ENCODE data around the gene NOXO1. TPM values are rescaled to one million over a fixed set of nuclear protein-coding genes. Genes with fewer than 3 reads are reported as not detected.
"Not testable (repeated sequence)": the region's sequence is repeated elsewhere in the genome, so short reads cannot be mapped to it uniquely, and the experiment has no call there.

The NOXO1 gene
- total and polyA plus RNA-seq, 4 experiments from 2014 or later: 0.47 to 0.84 (median 0.52) TPM

DNA sequence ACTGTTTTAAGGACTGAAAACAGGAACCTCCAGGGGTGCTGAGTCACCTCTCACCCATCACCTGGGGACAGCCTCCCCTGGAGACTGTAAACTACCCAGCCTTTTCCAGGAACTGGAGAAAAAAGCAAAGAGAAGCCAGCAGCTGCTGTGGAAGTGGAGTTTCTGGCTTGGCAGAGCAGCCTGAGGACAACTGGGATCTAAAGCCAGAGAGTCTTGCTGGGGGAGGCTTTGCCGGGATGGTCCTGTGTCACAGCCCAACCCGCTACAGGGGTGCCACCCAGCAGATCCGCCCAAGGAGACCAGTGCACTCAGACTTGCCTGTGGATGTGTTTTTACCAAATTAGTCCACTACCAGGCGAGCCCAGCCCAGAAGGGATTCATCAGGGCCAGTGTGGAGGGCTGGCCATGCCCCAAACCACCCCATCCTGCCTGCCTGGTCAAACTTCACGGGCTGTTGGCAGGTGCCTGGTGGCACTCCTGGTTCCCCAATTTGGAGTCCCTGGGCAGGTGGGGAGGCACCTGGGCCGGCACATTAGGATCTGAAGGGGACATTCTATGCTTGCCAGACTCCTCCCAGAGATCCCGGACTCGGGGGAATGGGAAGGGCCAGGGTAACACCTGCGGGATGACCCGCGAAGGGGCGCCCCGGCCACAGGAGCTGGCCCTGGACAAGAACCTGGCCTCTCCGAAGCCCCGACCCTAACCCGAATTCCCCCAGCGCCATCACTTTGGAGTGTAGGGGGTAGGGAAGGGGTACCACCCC, 39.0 kb downstream of the NOXO1 start:
- ChIA-PET CTCF (ENCODE audit: partially characterized antibody) (interaction anchor here (0.6 to 1.6 kb wide), 2 partner anchors 15 to 1990 kb away, joined by 3 to 4 read pairs; no protein-coding TSS in a partner anchor), POLR2A (ENCODE audit: partially characterized antibody) (interaction anchor here (1.1 to 4.6 kb wide), 5 partner anchors 16 to 213 kb away, joined by 3 to 34 read pairs (median 4); partner anchors contain the start of genes NDUFB10, RPS2, TBL3 and TRAF7)
- peak overlapping the region in 6 of 7 donors; percentile 29 to 81 (median 64) for H3K27ac Mint-ChIP-seq
- DNase-seq: peak in 1 of 5 donors; percentile 40
- peak overlapping the region; percentile 82 to 91 (median 86) for H3K4me3 Mint-ChIP-seq
- no peaks in the 10 kb centered on the region for H3K27me3 Mint-ChIP-seq
- H3K4me1 Mint-ChIP-seq: peaks cover 0 to 26% (median 7%) of the 10 kb centered on the region in 4 donors
- no peaks in the 10 kb centered on the region for H3K9me3 Mint-ChIP-seq
- intact Hi-C loops (cut with micrococcal nuclease): loop anchor here (2.0 to 5.0 kb wide), 4 partner anchors 50 to 633 kb away; partner anchors contain the start of genes CRAMP1, IFT140, TELO2 and UBE2I
- peaks cover 15% of the 10 kb centered on the region for H3K36me3 ChIP-seq (ENCODE audit: insufficient read depth, low read length)
- H3K9me3 ChIP-seq (ENCODE audit: control insufficient read depth in 1 of 2, low read length in 2 of 2): no peaks in the 10 kb centered on the region
- peaks cover 0 to 11% of the 10 kb centered on the region in 2 donors for H3K36me3 Mint-ChIP-seq
- H3K27ac ChIP-seq (ENCODE audit: low read depth, low read length): peak overlapping the region; percentile 58
- no peaks in the 10 kb centered on the region for H3K27me3 ChIP-seq (ENCODE audit: insufficient read depth, low read length)
- peaks cover 21% of the 10 kb centered on the region for H3K4me1 ChIP-seq (ENCODE audit: insufficient read depth, low read length)
- H3K4me3 ChIP-seq (ENCODE audit: low read length in 2 of 2): peak overlapping the region; percentile 52 to 90

DNA sequence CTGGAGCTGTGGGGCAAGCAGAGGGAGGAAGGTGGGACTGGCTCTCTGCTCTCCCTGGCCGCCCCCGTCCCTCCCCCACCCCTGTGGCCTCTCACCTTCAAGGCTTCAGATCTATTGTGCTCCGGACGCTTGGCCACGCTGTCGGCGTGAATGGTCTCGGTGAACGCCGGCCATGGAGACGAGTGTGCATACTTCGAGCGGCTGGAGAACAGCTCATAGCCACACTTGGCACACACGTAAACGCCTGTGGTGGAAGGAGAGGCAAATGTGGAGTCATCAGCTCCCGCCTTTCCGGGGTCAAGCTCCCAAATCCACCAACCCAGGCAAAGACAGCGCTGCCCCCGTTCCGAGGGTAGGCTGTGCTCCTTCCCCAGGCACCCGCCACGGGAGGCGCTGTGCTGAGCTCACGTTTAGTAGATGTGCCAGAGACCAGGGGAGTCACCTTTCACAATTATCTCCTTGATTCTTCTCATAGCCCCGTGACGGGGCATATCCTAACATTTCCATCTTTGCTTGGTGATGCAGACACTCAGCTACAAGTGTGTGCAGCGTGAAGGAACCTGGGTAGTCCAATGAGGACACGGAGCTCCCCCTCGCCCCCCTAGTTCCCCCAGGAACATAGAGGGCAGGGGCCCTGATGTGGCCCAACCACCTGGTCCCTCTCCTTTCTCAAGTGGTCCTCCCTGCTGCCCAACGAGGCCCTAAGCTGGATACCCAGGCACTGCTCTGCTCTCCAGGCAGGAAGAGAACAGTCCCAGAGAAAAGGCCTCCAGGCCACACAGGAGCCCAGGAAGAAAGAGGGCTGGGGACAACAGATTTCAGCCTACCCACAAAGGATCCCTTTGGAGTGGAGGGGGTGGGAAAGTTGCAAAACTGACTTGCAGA, 39.9 kb downstream of the NOXO1 start:
- H3K4me3 ChIP-seq (ENCODE audit: low read length in 2 of 2): no peak overlapping the region
- POLR2A ChIA-PET (ENCODE audit: partially characterized antibody): interaction anchor here (0.9 to 4.6 kb wide), 4 partner anchors 24 to 214 kb away, joined by 3 to 34 read pairs (median 4); partner anchors contain the start of genes RPS2, TBL3 and TRAF7
- no peak overlapping the region for H3K27ac ChIP-seq (ENCODE audit: low read depth, low read length)
- peak overlapping the region in 1 of 7 donors; percentile 40 for H3K27ac Mint-ChIP-seq
- CTCF ChIA-PET (ENCODE audit: partially characterized antibody): interaction anchor here (1.1 to 1.6 kb wide), 2 partner anchors 12 to 16 kb away, joined by 3 to 4 read pairs; no protein-coding TSS in a partner anchor
- peaks cover 15% of the 10 kb centered on the region for H3K36me3 ChIP-seq (ENCODE audit: insufficient read depth, low read length)
- DNase-seq: no peak
- no peaks in the 10 kb centered on the region for H3K9me3 ChIP-seq (ENCODE audit: control insufficient read depth in 1 of 2, low read length in 2 of 2)
- no peaks in the 10 kb centered on the region for H3K9me3 Mint-ChIP-seq
- peaks cover 0 to 26% (median 7%) of the 10 kb centered on the region in 4 donors for H3K4me1 Mint-ChIP-seq
- H3K27me3 Mint-ChIP-seq: no peaks in the 10 kb centered on the region
- no peaks in the 10 kb centered on the region for H3K27me3 ChIP-seq (ENCODE audit: insufficient read depth, low read length)
- H3K4me1 ChIP-seq (ENCODE audit: insufficient read depth, low read length): peaks cover 21% of the 10 kb centered on the region
- H3K36me3 Mint-ChIP-seq: peaks cover 0 to 11% of the 10 kb centered on the region in 2 donors
- intact Hi-C loops (cut with micrococcal nuclease): loop anchor here (2.0 to 5.0 kb wide), 4 partner anchors 51 to 633 kb away; partner anchors contain the start of genes CRAMP1, IFT140, TELO2 and UBE2I
- H3K4me3 Mint-ChIP-seq: peak overlapping the region in 7 of 8 donors; percentile 4 to 87 (median 83)

DNA sequence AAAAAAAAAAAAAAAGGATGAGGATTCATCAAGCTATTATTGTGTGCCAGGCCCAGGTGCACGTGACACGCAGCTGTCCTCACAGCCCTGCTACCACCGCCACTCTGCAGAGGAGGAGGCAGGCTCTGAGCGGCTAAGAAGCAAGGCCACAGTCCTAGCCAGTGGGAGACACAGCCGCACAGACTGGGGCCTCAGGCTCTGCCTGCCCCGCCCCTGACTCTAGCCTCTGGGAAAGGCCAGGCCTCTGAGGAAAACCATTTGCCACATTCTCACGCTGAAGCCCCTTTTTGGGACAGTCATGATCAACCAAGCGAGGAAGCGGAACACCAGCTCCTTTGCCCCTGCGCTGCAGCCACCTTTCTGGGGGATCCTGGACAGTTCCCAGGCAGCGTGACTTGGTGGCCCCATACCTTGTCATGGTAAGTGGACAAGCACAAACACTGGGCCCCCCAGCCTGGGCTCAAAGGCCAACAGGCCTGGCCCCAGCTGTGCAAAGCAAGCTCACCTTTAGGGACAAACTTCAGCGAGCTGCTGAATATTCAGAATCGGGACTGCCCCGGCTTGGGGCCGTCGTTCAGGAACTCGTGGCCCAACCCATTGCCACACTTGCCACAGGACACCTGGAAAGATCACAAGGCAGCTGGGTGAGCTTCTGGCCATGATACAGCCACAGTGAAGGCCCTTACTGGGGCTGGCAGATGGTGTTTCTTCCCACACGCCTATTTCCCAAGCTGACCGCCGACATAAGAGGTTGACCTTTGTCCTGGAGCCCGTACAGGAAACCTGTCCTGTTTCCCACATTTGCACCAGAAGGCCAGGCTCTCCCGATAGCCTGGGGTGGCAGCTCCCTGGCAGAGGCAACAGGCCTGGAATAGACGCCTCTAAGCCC, 40.8 kb downstream of the NOXO1 start:
- Histone ChIP-seq H3K27me3 (ENCODE audit: insufficient read depth, low read length) (no peaks in the 10 kb centered on the region), H3K9me3 (ENCODE audit: control insufficient read depth in 1 of 2, low read length in 2 of 2) (no peaks in the 10 kb centered on the region), H3K36me3 (ENCODE audit: insufficient read depth, low read length) (peaks cover 15% of the 10 kb centered on the region), H3K4me3 (ENCODE audit: low read length in 2 of 2) (no peak overlapping the region), H3K4me1 (ENCODE audit: insufficient read depth, low read length) (peaks cover 21% of the 10 kb centered on the region), H3K27ac (ENCODE audit: low read depth, low read length) (no peak overlapping the region)
- ChIA-PET CTCF (ENCODE audit: partially characterized antibody) (interaction anchor here (1.1 to 1.6 kb wide), 2 partner anchors 11 to 17 kb away, joined by 3 to 4 read pairs; no protein-coding TSS in a partner anchor), POLR2A (ENCODE audit: partially characterized antibody) (interaction anchor here (0.9 to 4.6 kb wide), 3 partner anchors 25 to 215 kb away, joined by 3 to 34 read pairs (median 4); partner anchors contain the start of genes RPS2, TBL3 and TRAF7)
- Mint-ChIP-seq H3K27ac (no peak overlapping the region), H3K4me1 (peaks cover 0 to 26% (median 7%) of the 10 kb centered on the region in 4 donors), H3K9me3 (no peaks in the 10 kb centered on the region), H3K36me3 (peaks cover 0 to 11% of the 10 kb centered on the region in 2 donors), H3K4me3 (peak overlapping the region in 1 of 8 donors; percentile 15), H3K27me3 (no peaks in the 10 kb centered on the region)
- no peak for DNase-seq
- intact Hi-C loops (cut with micrococcal nuclease): loop anchor here (5.0 kb wide), 3 partner anchors 52 to 448 kb away; partner anchors contain the start of genes CRAMP1, IFT140 and TELO2

DNA sequence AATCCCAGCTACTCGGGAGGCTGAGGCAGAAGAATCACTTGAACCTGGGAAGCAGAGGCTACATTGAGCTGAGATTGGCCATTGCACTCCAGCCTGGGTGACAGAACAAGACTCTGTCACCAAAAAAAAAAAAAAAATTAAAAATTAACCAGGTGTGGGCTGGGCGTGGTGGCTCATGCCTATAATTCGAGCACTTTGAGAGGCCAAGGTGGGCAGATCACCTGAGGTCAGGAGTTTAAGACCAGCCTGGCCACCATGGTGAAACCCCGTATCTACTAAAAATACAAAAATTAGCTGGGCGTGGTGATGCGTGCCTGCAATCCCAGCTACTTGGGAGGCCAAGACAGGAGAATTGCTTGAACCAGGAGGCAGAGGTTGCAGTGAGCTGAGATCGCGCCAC, 41.4 kb downstream of the NOXO1 start:
- peaks cover 15% of the 10 kb centered on the region for H3K36me3 ChIP-seq (ENCODE audit: insufficient read depth, low read length)
- DNase-seq; H3K27me3 ChIP-seq (ENCODE audit: insufficient read depth, low read length); H3K27me3 Mint-ChIP-seq; H3K4me3 Mint-ChIP-seq; H3K27ac Mint-ChIP-seq; H3K27ac ChIP-seq (ENCODE audit: low read depth, low read length); H3K4me3 ChIP-seq (ENCODE audit: low read length in 2 of 2); H3K9me3 Mint-ChIP-seq; H3K9me3 ChIP-seq (ENCODE audit: control insufficient read depth in 1 of 2, low read length in 2 of 2): not testable (repeated sequence)
- Mint-ChIP-seq H3K36me3 (peaks cover 0 to 11% of the 10 kb centered on the region in 2 donors), H3K4me1 (peaks cover 0 to 26% (median 7%) of the 10 kb centered on the region in 4 donors)
- intact Hi-C loops (cut with micrococcal nuclease): loop anchor here (5.0 kb wide), 3 partner anchors 52 to 448 kb away; partner anchors contain the start of genes CRAMP1, IFT140 and TELO2
- POLR2A ChIA-PET (ENCODE audit: partially characterized antibody): interaction anchor here (4.6 kb wide), 1 partner anchor 25 kb away, joined by 34 read pairs; the partner anchor contains the start of gene RPS2
- H3K4me1 ChIP-seq (ENCODE audit: insufficient read depth, low read length): peaks cover 21% of the 10 kb centered on the region
- CTCF ChIA-PET (ENCODE audit: partially characterized antibody): interaction anchor here (0.7 kb wide), 2 partner anchors 402 to 411 kb away, joined by 3 read pairs; no protein-coding TSS in a partner anchor

DNA sequence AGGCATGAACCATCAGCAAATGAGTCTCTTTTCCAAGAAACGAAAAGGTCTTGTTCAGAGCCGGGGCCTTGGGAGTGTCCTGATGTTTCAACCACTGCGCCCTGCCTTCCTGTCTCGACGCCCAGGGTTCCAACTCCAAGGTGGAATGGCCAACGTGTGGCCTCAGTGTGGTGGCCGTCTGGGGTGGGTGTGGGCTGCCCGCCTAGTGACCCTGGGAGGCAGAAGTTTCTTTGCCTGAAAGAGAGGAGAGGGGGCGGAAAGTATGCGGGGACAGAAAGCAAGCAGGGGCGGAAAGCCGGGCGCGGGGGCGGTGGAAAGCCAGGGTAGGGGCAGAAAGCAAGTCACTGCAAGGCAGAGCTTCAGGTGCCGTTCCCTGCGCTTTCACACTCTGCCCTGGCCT, 42.4 kb downstream of the NOXO1 start:
- no peaks in the 10 kb centered on the region for H3K9me3 Mint-ChIP-seq
- H3K4me3 Mint-ChIP-seq: no peak overlapping the region
- no peak overlapping the region for H3K27ac ChIP-seq (ENCODE audit: low read depth, low read length)
- CTCF ChIA-PET (ENCODE audit: partially characterized antibody): no interaction called here
- no peaks in the 10 kb centered on the region for H3K27me3 Mint-ChIP-seq
- H3K4me1 Mint-ChIP-seq: peaks cover 0 to 18% (median 7%) of the 10 kb centered on the region in 4 donors
- H3K27ac Mint-ChIP-seq: no peak overlapping the region
- H3K4me3 ChIP-seq (ENCODE audit: low read length in 2 of 2): no peak overlapping the region
- peaks cover 15% of the 10 kb centered on the region for H3K36me3 ChIP-seq (ENCODE audit: insufficient read depth, low read length)
- peaks cover 0 to 11% of the 10 kb centered on the region in 2 donors for H3K36me3 Mint-ChIP-seq
- no peaks in the 10 kb centered on the region for H3K9me3 ChIP-seq (ENCODE audit: control insufficient read depth in 1 of 2, low read length in 2 of 2)
- DNase-seq: no peak
- POLR2A ChIA-PET (ENCODE audit: partially characterized antibody): no interaction called here
- H3K27me3 ChIP-seq (ENCODE audit: insufficient read depth, low read length): no peaks in the 10 kb centered on the region
- peaks cover 21% of the 10 kb centered on the region for H3K4me1 ChIP-seq (ENCODE audit: insufficient read depth, low read length)
- intact Hi-C loops (cut with micrococcal nuclease): no loop called here

DNA sequence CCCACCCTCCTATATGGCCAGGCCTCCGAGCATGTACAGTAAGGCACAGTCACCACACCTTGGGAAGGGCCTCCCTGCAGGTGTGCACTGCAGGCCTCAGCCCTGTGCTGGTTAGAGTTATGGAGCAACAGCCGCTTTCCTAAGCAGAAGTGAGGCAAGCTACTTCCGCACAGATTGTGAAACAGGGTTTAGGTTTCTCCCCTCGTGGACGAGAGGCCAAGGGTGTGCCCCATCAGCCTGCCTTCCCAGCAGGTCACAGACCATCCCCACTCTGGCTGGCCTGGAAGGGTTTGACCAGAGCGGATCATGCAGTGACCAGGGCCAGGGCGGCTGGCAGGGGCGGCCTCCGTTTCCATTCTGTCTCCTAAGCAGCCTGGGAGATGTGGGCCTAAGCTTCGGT, 43.0 kb downstream of the NOXO1 start:
- H3K4me1 ChIP-seq (ENCODE audit: insufficient read depth, low read length): peaks cover 16% of the 10 kb centered on the region
- Mint-ChIP-seq H3K36me3 (peaks cover 0 to 11% of the 10 kb centered on the region in 2 donors), H3K27ac (no peak overlapping the region), H3K4me1 (peaks cover 0 to 13% (median 5%) of the 10 kb centered on the region in 4 donors), H3K4me3 (no peak overlapping the region), H3K27me3 (no peaks in the 10 kb centered on the region), H3K9me3 (no peaks in the 10 kb centered on the region)
- no peaks in the 10 kb centered on the region for H3K9me3 ChIP-seq (ENCODE audit: control insufficient read depth in 1 of 2, low read length in 2 of 2)
- no peak overlapping the region for H3K27ac ChIP-seq (ENCODE audit: low read depth, low read length)
- H3K27me3 ChIP-seq (ENCODE audit: insufficient read depth, low read length): no peaks in the 10 kb centered on the region
- CTCF ChIA-PET (ENCODE audit: partially characterized antibody): no interaction called here
- intact Hi-C loops (cut with micrococcal nuclease): no loop called here
- peaks cover 15% of the 10 kb centered on the region for H3K36me3 ChIP-seq (ENCODE audit: insufficient read depth, low read length)
- POLR2A ChIA-PET (ENCODE audit: partially characterized antibody): no interaction called here
- no peak for DNase-seq
- H3K4me3 ChIP-seq (ENCODE audit: low read length in 2 of 2): no peak overlapping the region

Measured in CD4-positive, alpha-beta memory T cell (primary cell).